Panc1 (cell line): ENCODE results near the gene NBDY.

ENCODE experiments used
- POLR2AphosphoS5 ChIP-seq: IDR thresholded peaks from 2 replicates; pipeline ENCODE4 v1.6.1; 2012; ENCODE audit warnings: mild to moderate bottlenecking, low read depth, low read length, moderate library complexity
- SIN3A ChIP-seq: IDR thresholded peaks from 2 replicates; pipeline ENCODE4 v1.6.1; 2012; ENCODE audit warnings: low read depth, mild to moderate bottlenecking, low read length, moderate library complexity, borderline replicate concordance; ENCODE audit not compliant: insufficient read depth
- TF ChIP-seq, protein P1 (sequence below): fragments of 450-650 bp; IDR thresholded peaks from 2 replicates; pipeline ENCODE4 v1.5.1; 2017; ENCODE audit warnings: mild to moderate bottlenecking
- TF ChIP-seq, protein P2 (sequence below), 2 experiments: IDR thresholded peaks; 2 replicates each; pipeline ENCODE4 v1.6.1; 2011 to 2012; ENCODE audit warnings: low read depth in 2 of 2, control low read depth in 1 of 2, low read length in 1 of 2, mild to moderate bottlenecking in 1 of 2, moderate library complexity in 1 of 2; ENCODE audit not compliant: insufficient read depth in 1 of 2

DNA sequence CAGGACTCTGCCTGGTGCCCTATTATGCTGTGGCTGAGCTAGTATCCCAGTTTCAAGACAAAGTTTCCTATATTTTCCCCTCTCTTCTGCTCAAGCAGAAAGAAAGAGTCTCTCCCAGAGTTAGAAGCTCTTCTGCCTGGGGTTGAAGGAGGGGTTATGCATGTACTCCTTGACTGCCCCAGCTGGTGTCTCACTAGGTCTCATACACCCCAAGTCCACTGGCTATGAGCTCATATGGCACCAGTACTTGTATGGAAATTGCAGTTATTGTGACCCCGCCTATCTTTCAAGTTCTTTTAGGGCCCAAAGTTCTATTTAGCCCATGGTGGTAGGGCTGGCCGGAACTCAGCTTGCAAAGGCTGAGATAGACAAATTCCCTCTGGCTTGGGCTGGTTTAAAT lies 131.8 kb downstream of the NBDY start:
- TF ChIP-seq SIN3A (no peak), POLR2AphosphoS5 (no peak)
- TF ChIP-seq, protein P1, sequence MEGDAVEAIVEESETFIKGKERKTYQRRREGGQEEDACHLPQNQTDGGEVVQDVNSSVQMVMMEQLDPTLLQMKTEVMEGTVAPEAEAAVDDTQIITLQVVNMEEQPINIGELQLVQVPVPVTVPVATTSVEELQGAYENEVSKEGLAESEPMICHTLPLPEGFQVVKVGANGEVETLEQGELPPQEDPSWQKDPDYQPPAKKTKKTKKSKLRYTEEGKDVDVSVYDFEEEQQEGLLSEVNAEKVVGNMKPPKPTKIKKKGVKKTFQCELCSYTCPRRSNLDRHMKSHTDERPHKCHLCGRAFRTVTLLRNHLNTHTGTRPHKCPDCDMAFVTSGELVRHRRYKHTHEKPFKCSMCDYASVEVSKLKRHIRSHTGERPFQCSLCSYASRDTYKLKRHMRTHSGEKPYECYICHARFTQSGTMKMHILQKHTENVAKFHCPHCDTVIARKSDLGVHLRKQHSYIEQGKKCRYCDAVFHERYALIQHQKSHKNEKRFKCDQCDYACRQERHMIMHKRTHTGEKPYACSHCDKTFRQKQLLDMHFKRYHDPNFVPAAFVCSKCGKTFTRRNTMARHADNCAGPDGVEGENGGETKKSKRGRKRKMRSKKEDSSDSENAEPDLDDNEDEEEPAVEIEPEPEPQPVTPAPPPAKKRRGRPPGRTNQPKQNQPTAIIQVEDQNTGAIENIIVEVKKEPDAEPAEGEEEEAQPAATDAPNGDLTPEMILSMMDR, result no peak
- TF ChIP-seq, protein P2, sequence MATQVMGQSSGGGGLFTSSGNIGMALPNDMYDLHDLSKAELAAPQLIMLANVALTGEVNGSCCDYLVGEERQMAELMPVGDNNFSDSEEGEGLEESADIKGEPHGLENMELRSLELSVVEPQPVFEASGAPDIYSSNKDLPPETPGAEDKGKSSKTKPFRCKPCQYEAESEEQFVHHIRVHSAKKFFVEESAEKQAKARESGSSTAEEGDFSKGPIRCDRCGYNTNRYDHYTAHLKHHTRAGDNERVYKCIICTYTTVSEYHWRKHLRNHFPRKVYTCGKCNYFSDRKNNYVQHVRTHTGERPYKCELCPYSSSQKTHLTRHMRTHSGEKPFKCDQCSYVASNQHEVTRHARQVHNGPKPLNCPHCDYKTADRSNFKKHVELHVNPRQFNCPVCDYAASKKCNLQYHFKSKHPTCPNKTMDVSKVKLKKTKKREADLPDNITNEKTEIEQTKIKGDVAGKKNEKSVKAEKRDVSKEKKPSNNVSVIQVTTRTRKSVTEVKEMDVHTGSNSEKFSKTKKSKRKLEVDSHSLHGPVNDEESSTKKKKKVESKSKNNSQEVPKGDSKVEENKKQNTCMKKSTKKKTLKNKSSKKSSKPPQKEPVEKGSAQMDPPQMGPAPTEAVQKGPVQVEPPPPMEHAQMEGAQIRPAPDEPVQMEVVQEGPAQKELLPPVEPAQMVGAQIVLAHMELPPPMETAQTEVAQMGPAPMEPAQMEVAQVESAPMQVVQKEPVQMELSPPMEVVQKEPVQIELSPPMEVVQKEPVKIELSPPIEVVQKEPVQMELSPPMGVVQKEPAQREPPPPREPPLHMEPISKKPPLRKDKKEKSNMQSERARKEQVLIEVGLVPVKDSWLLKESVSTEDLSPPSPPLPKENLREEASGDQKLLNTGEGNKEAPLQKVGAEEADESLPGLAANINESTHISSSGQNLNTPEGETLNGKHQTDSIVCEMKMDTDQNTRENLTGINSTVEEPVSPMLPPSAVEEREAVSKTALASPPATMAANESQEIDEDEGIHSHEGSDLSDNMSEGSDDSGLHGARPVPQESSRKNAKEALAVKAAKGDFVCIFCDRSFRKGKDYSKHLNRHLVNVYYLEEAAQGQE (IDR thresholded peaks at IDR 0.05; ENCODE audit: insufficient read depth in 1 of 2, low read depth in 2 of 2, low read length in 1 of 2), result no peak
